A375 (cell line): ENCODE measurements around the gene MXRA8. TPM values are rescaled to one million over a fixed set of nuclear protein-coding genes. Genes with fewer than 3 reads are reported as not detected.

ENCODE experiments used
- total RNA-seq: library from RNA; depleted of rRNA; stranded (reverse); fragments of >200 nt; shearing (Covaris generic); gene quantifications from 2 replicates; pipeline ENCODE4 v1.2.3, GENCODE V29; 2014; rRNA removed

MXRA8 gene
- total RNA-seq = 0.77 TPM in 1 of 2 replicates, not detected in the other

DNA sequence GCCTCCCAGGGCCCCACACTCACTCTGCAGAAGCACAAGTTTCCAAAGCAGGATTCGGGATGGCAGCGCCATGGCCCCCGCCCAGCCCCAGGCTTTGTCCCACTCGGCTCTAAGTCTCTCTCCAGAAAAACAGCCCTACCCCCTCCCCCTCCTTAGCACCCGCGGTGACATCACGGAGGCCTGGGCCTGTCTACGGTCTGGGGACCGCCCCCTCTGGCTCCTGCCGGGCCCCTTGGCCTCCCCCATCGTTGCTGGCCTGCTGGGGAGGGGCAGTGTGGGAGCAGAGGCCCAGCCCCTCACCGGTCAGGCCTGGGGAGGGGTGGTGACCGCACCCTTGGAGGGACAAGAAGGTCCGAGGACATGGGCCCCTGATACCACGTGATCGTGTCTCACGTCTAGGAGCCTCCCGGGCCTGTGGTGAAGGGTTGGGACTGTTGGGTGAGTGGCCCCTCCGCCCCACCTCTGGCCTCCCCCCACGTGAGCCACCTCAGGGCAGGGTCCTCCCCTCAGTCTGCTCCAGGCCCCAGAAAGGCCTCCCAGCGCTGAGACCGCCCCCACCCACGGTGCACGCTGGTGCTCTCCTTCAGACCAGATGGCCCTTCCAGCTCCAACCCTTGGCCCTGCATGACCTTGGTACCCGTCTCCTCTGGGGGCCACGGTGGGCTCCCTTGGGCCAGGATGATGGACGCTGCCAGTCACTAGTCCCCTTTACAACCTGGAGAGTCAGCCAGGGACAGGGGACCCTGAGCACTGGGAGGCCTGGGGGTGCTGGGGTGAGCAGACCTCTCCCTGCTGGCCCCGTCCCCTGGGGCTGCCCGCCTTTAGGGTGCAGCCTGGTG, at the start of gene MXRA8:
MXRA8 (minus strand) TSS at position 123 of the 839 bp plus-strand sequence; CDS start at position 72, 51 bp downstream.

DNA sequence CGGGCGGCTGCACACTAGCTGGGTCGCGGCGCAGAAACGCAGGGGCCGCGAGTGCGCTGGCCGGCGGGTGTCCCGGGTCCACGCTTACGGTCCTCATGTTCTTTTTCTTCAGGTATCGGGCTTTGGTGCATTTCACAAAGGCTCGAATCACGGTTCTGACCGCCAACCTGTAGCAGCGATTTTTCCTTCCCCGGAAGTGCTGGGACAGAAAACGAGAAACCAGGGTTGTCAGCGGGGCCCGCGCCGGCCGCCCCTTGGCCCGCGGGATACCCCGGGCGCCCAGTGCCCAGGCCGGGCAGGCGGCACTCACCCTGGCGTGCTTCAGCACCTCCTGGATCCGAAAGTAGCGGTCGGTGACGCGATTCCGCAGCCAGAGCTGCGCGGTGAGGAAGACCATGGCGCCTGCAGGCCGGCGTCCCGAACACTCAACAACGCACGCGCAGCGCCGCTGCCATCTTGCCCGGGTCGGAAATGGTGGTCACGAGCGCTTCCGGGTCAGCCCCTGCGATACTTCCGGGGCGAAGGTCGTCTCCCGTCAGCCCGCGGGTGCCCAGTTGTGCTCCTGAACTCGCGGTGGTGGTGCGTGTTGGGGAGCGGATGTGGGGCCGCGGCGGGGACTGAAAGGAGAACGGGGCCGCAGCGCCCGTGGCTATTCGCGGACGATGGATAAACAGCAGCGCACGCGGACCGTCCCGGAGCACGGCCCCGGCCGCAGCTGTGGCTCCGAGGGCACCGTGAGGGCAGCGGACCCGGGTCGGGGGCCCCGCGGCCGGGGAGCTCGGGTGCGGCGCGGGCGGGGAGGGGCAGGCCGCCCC, 48.7 kb upstream of the MXRA8 start, which contains the start of gene MRPL20:
MRPL20 (minus strand) TSS at position 473 of the 815 bp plus-strand sequence; CDS start at position 397, 76 bp downstream.

GRCh38 chr1:1399187-1399871, 41.0 kb upstream of the MXRA8 start, which contains the start of gene CCNL2:
Gene CCNL2, minus strand, starts transcription at chr1:1399335. Its CDS starts 29 bp downstream, at chr1:1399306.

GRCh38 chr1:1374929-1375662, 16.7 kb upstream of the MXRA8 start, which contains the start of gene AURKAIP1:
Gene AURKAIP1, minus strand, starts transcription at chr1:1375207. Its CDS starts 451 bp downstream, at chr1:1374756.

DNA sequence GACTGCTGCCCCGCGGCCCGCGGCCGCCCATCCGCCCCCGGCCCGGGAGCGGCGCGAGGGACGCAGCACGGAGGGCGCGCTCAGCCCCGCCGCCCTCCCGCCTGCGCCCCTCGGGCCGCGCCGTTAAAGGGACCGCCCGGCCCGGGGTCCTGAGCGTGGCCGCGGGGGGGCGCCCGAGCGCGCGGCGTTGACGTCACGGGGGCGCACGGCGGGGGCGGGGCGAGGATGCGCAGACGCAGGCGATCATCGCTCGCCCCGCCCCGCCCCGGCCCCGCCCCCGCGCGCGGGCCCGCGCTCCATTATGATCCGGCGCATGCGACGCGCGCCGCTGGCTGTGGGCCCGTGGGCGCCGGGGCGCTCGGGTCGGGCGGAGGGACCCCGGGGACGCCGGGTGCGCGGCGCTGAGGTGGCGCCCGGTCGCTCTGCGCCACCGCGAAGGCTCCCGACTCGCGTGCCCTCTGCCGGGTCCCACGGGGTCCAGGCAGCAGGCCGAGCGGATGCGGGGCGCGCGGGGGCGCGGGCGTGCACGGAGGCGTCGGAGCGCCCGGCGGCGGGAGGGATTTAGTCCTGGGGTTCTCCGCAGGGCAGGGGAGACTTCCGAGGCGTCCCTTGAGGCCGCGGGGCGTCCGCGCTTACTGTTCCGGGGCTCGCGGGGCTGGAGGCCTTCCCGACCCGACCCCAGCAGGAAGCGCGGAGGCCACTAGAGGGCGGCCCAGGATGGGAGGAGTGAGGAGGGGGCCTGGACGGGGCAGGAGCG, 8.9 kb downstream of the MXRA8 start, which contains the start of gene DVL1:
DVL1 (minus strand) TSS at position 163 of the 757 bp plus-strand sequence. CDS start 353 bp downstream, outside the sequence.

GRCh38 chr1:1331068-1331965, 27.0 kb downstream of the MXRA8 start, which contains the start of gene TAS1R3:
Gene TAS1R3, plus strand, starts transcription at chr1:1331280. Its CDS starts 66 bp downstream, at chr1:1331346.

GRCh38 chr1:1324524-1325287, 33.6 kb downstream of the MXRA8 start, which contains the start of the genes CPTP and INTS11:
Gene CPTP, plus strand, starts transcription at chr1:1324802. Its CDS starts 2,109 bp downstream, at chr1:1326911.
Gene INTS11, minus strand, starts transcription at chr1:1324660. Its CDS starts 52 bp downstream, at chr1:1324608.

DNA sequence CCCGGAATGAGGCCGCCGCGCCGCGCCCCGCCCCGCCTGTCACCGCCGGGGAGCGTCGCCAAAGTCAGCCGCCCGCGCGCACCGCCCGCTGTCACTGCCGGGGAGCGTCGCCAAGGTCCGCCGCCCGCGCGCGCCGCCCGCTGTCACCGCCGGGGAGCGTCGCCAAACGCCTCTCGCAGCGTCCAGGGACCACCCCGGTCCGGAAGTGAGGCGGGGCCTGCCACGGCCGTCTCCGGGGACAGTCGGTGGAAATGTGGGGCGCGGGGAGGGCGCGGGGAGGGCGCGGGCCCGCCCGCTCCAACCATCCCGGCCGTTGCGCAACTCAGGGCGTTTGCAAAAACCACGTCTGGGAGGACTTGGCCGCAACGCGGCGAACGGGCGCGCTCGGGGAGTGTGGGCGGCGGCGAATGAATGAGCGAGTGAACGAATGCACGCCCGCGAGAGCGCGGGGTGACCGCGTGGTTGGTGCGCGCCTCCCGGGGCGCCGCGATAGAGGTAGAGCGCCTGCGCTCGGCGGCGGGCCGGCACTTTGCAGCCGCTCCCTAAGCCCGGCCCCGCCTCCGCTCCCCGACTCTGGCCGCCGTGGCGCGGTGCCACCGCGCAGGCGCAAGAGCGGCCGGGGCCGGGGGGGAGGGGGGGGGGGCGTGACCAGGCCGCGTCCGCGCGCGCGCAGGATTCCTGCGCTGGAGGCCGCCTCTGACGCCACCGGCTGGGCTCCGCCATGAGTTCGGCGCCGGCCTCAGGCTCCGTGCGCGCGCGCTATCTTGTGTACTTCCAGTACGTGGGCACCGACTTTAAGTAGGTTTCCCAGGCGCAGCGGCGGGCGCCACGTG, 50.2 kb downstream of the MXRA8 start, which contains the start of the genes ACAP3 and PUSL1:
ACAP3 (minus strand) TSS at position 8 of the 833 bp plus-strand sequence. CDS start 115 bp downstream, outside the sequence.
PUSL1 (plus strand) TSS at position 675 of the 833 bp plus-strand sequence; CDS start at position 722, 47 bp downstream.

Other genes with a start within 250 kb of the MXRA8 start
- 20.3 and 23.0 TPM in 2 replicates for gene C1orf159, start 242.5 kb downstream of the MXRA8 start, total RNA-seq
- gene TTLL10, start 184.7 kb downstream of the MXRA8 start, total RNA-seq = not detected in 2 replicates
- gene TNFRSF18, start 152.0 kb downstream of the MXRA8 start, total RNA-seq = not detected in 2 replicates
- gene TNFRSF4, start 144.4 kb downstream of the MXRA8 start, total RNA-seq = not detected in 2 replicates
- 86.0 and 88.9 TPM in 2 replicates for gene SDF4, start 126.6 kb downstream of the MXRA8 start, total RNA-seq
- gene B3GALT6, start 126.3 kb downstream of the MXRA8 start, total RNA-seq = 28.7 and 31.5 TPM in 2 replicates
- 2.5 and 7.0 TPM in 2 replicates for gene C1QTNF12, start 111.8 kb downstream of the MXRA8 start, total RNA-seq
- 97.6 and 120 TPM in 2 replicates for gene UBE2J2, start 84.7 kb downstream of the MXRA8 start, total RNA-seq
- gene SCNN1D, start 78.1 kb downstream of the MXRA8 start, total RNA-seq = 1.2 and 2.1 TPM in 2 replicates
- gene ACAP3, start 50.6 kb downstream of the MXRA8 start, total RNA-seq = 30.1 and 39.1 TPM in 2 replicates
- gene PUSL1, start 50.0 kb downstream of the MXRA8 start, total RNA-seq = 34.9 and 47.2 TPM in 2 replicates
- gene INTS11, start 33.9 kb downstream of the MXRA8 start, total RNA-seq = 138 and 141 TPM in 2 replicates
- gene CPTP, start 33.8 kb downstream of the MXRA8 start, total RNA-seq = 18.9 and 23.5 TPM in 2 replicates
- gene TAS1R3, start 27.3 kb downstream of the MXRA8 start, total RNA-seq = 0.30 and 0.56 TPM in 2 replicates
- 115 TPM in 2 replicates for gene DVL1, start 9.1 kb downstream of the MXRA8 start, total RNA-seq
- gene AURKAIP1, start 16.7 kb upstream of the MXRA8 start, total RNA-seq = 307 and 311 TPM in 2 replicates
- 221 and 241 TPM in 2 replicates for gene CCNL2, start 40.8 kb upstream of the MXRA8 start, total RNA-seq
- 286 and 336 TPM in 2 replicates for gene MRPL20, start 48.7 kb upstream of the MXRA8 start, total RNA-seq
- not detected in 2 replicates for gene ANKRD65, start 62.7 kb upstream of the MXRA8 start, total RNA-seq
- 1.9 and 4.9 TPM in 2 replicates for gene VWA1, start 77.1 kb upstream of the MXRA8 start, total RNA-seq
- not detected in 2 replicates for gene ATAD3C, start 91.1 kb upstream of the MXRA8 start, total RNA-seq
- gene ATAD3B, start 113.2 kb upstream of the MXRA8 start, total RNA-seq = 52.9 and 59.0 TPM in 2 replicates
- 102 and 114 TPM in 2 replicates for gene ATAD3A, start 153.6 kb upstream of the MXRA8 start, total RNA-seq
- gene TMEM240, start 182.1 kb upstream of the MXRA8 start, total RNA-seq = 0.27 TPM in 1 of 2 replicates, not detected in the other
- 106 and 107 TPM in 2 replicates for gene SSU72, start 216.3 kb upstream of the MXRA8 start, total RNA-seq
- gene FNDC10, start 241.6 kb upstream of the MXRA8 start, total RNA-seq = 3.6 and 6.1 TPM in 2 replicates